ENCODE measurements around the gene SLC25A15.
"Not testable (repeated sequence)": the region's sequence is repeated elsewhere in the genome, so short reads cannot be mapped to it uniquely, and the experiment has no call there.

The SLC25A15 gene

DNA sequence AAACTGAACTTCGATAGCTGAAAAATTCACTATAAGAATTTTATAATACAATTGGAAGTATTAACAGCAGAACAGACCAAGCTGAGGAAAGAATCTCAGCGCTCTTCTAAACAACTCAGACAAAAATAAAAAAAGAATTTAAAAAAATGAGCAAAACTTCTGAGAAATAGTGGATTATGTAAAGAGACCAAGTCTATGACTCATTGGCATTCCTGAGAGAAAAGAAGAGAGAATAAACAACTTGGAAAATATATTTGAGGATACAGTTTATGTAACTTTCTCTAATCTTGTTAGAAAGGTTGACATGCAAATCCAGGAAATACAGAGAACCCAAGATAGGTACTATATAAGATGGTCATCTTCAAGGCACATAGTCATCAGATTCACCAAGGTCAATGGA is 25.4 kb downstream of the SLC25A15 start:
- no peak for DNase-seq

GRCh38 chr13:40818926-40819325 is 29.5 kb downstream of the SLC25A15 start:
- DNase-seq = no peak

GRCh38 chr13:40819797-40820315 is 30.4 kb downstream of the SLC25A15 start:
- no peak for DNase-seq

DNA sequence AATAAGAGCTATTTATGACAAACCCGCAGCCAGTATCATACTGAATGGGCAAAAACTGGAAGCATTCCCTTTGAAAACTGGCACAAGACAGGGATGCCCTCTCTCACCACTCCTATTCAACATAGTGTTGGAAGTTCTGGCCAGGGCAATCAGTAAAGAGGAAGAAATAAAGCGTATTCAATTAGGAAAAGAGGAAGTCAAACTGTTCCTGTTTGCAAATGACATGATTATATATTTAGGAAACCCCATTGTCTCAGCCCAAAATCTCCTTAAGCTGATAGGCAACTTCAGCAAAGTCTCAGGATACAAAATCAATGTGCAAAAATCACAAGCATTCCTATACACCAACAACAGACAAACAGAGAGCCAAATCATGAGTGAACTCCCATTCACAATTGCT is 50.3 kb downstream of the SLC25A15 start:
- not testable (repeated sequence) for DNase-seq

- not testable (repeated sequence) for DNase-seq
Observed at GRCh38 chr13:40840955-40841354, 51.5 kb downstream of the SLC25A15 start.

All from NCI-H146 (cell line).